Fibroblast of the aortic adventitia (primary cell): Measurements from ENCODE around the gene STK39. TPM values are rescaled to one million over a fixed set of nuclear protein-coding genes. Genes with fewer than 3 reads are reported as not detected.

ENCODE experiments used
- DNase-seq: peaks from one replicate; pipeline ENCODE4 v3.0.0-alpha.2; 2010; ENCODE audit warnings: low read depth
- H3K4me3 ChIP-seq: 2 replicates; pipeline ENCODE4 v1.5.1; 2011; ENCODE audit warnings: low read depth, mild to moderate bottlenecking, control low read depth, low read length, moderate library complexity
- CTCF ChIP-seq: IDR thresholded peaks from 2 replicates; pipeline ENCODE4 v1.5.1; 2011; ENCODE audit warnings: mild to moderate bottlenecking, low read length, control low read depth, inconsistent platforms; ENCODE audit not compliant: insufficient read depth
- total RNA-seq: library from RNA; depleted of rRNA; stranded (reverse); fragments of >200 nt; gene quantifications from 2 replicates; pipeline ENCODE4 v1.2.3, GENCODE V29; 2012; ENCODE audit warnings: low replicate concordance

The STK39 gene
- total RNA-seq, 1 donor: 31.0 TPM

DNA sequence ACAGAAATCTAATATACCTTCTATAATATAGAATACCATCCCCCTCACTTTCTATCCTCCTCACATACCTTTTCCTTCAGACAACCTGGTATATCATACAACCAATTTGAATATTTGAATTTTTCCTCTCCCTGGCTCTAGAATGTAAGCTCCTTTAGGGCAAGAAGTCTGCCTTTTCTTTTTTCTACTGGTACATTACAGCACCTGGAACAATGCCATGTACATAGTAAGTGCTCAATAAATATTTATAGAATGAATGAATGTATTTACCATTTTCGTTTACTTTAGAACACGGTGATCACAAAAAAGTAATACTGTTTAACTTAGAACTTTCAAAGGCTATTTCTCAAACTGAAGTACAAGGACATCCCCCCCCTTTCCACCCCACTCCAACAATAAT is 187.6 kb downstream of the STK39 start:
- TF ChIP-seq CTCF: no peak
- no peak overlapping the region for H3K4me3 ChIP-seq
- DNase-seq: no peak

GRCh38 chr2:168058675-168059074 is 188.7 kb downstream of the STK39 start:
- no peak overlapping the region for H3K4me3 ChIP-seq
- no peak for TF ChIP-seq CTCF
- DNase-seq: no peak

DNA sequence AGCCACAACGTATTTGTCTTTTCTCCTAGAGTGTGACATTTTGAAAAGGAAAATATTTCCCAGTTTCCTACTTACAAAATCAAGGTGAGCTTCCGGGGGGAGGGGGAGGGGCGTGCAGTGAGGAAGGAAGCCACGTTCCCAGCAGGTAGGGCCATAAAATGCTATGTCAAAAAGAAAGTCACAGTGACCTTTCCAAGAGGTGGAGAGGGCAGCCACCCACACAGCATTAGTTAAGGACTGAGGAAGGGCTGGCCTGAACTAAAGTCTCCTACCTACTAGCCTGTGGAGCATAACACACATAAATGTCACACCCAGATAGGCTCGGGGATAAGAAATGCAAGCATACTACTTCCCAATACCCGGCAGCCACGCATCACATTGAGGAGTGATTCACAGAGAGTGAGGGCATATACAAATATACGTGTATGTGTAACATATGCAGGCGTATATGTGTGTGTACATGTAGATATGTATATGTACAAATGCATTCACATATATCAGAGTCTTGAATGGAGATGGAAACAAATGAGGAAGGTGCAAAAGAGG is 191.1 kb downstream of the STK39 start:
- H3K4me3 ChIP-seq: no peak overlapping the region
- TF ChIP-seq CTCF: no peak
- DNase-seq: no peak

- DNase-seq: no peak
- TF ChIP-seq CTCF: no peak
- no peak overlapping the region for H3K4me3 ChIP-seq
These were observed 192.7 kb downstream of the STK39 start for GRCh38 chr2:168054657-168055056.

GRCh38 chr2:168053676-168054075 is 193.7 kb downstream of the STK39 start:
- DNase-seq: no peak
- TF ChIP-seq CTCF: no peak
- H3K4me3 ChIP-seq: no peak overlapping the region

- no peak overlapping the region for H3K4me3 ChIP-seq
- TF ChIP-seq CTCF: no peak
- DNase-seq: no peak
These were observed 194.6 kb downstream of the STK39 start for GRCh38 chr2:168052773-168053172.

- H3K4me3 ChIP-seq: no peak overlapping the region
- no peak for DNase-seq
- no peak for TF ChIP-seq CTCF
These were observed 197.0 kb downstream of the STK39 start for GRCh38 chr2:168050377-168050776.
